ENCODE data around the gene RPS19. TPM values are rescaled to one million over a fixed set of nuclear protein-coding genes. Genes with fewer than 3 reads are reported as not detected.

Gene RPS19
- total RNA-seq, 1 experiment from 2014 or later: 1,830 TPM

GRCh38 chr19:41907994-41908615 lies 48.0 kb downstream of the RPS19 start:
- no peak for DNase-seq

GRCh38 chr19:41908724-41909464 lies 48.8 kb downstream of the RPS19 start:
- H3K27ac ChIP-seq (ENCODE audit: low read length): no peak overlapping the region
- H3K4me2 ChIP-seq (ENCODE audit: low read length): no peak overlapping the region
- POLR2A ChIA-PET (ENCODE audit: unreplicated experiment): no interaction called here
- peaks cover 11% of the 10 kb centered on the region for H3K4me1 ChIP-seq (ENCODE audit: insufficient read depth, low read length)
- ATAC-seq (no peak), DNase-seq (no peak)
- intact Hi-C loops (cut with micrococcal nuclease): no loop called here
- H3F3A ChIP-seq (ENCODE audit: low read length, unreplicated experiment): no peaks in the 10 kb centered on the region
- H2AFZ ChIP-seq (ENCODE audit: low read length): no peak overlapping the region
- no TSS peak for BruUV-seq (replicated peaks)
- no peak for TF ChIP-seq EZH2 (IDR thresholded peaks at IDR 0.05; ENCODE audit: low read length, unreplicated experiment)
- TF ChIP-seq EZH2phosphoT487 (IDR thresholded peaks at IDR 0.05; ENCODE audit: borderline replicate concordance, low read length): no peak
- TF ChIP-seq CTCF (conservative IDR thresholded peaks at IDR 0.05; ENCODE audit: low read depth, low read length): no peak
- no peaks in the 10 kb centered on the region for H4K20me1 ChIP-seq (ENCODE audit: low read length)
- H3K9me3 ChIP-seq (ENCODE audit: low read length): no peaks in the 10 kb centered on the region
- peaks cover 7% of the 10 kb centered on the region; the same call in 1 of the 2 replicates for H3K36me3 ChIP-seq (ENCODE audit: low read depth, low read length)
- no peaks in the 10 kb centered on the region for H3K79me2 ChIP-seq (ENCODE audit: low read length)
- H3K27me3 ChIP-seq (ENCODE audit: low read length): peaks cover 18% of the 10 kb centered on the region
- H3K9me2 ChIP-seq (replicated peaks; ENCODE audit: low read length): no peaks in the 10 kb centered on the region
- H3K9ac ChIP-seq (ENCODE audit: low read length): no peak overlapping the region
- no peak overlapping the region for H3K4me3 ChIP-seq (ENCODE audit: low read length)
- CTCF ChIA-PET: no interaction called here

More at GRCh38 chr19:41907994-41908615, 48.0 kb downstream of the RPS19 start:
- TF ChIP-seq CTCF (conservative IDR thresholded peaks at IDR 0.05; ENCODE audit: low read depth, low read length) (no peak), EZH2phosphoT487 (IDR thresholded peaks at IDR 0.05; ENCODE audit: borderline replicate concordance, low read length) (no peak), EZH2 (IDR thresholded peaks at IDR 0.05; ENCODE audit: low read length, unreplicated experiment) (no peak)
- intact Hi-C loops (cut with micrococcal nuclease): no loop called here
- Histone ChIP-seq H3K9me3 (ENCODE audit: low read length) (no peaks in the 10 kb centered on the region), H3K4me2 (ENCODE audit: low read length) (no peak overlapping the region), H3K9me2 (replicated peaks; ENCODE audit: low read length) (no peaks in the 10 kb centered on the region), H3K36me3 (ENCODE audit: low read depth, low read length) (peaks cover 12% of the 10 kb centered on the region; the same call in 1 of the 2 replicates), H3K4me1 (ENCODE audit: insufficient read depth, low read length) (peaks cover 18% of the 10 kb centered on the region), H3F3A (ENCODE audit: low read length, unreplicated experiment) (no peaks in the 10 kb centered on the region), H3K4me3 (ENCODE audit: low read length) (no peak overlapping the region), H4K20me1 (ENCODE audit: low read length) (no peaks in the 10 kb centered on the region), H3K27ac (ENCODE audit: low read length) (no peak overlapping the region), H2AFZ (ENCODE audit: low read length) (no peak overlapping the region), H3K27me3 (ENCODE audit: low read length) (peaks cover 11% of the 10 kb centered on the region), H3K79me2 (ENCODE audit: low read length) (no peaks in the 10 kb centered on the region), H3K9ac (ENCODE audit: low read length) (no peak overlapping the region)
- CTCF ChIA-PET: no interaction called here
- BruUV-seq (replicated peaks): no TSS peak
- ATAC-seq: no peak
- POLR2A ChIA-PET (ENCODE audit: unreplicated experiment): no interaction called here

- Histone ChIP-seq H3K4me1 (ENCODE audit: insufficient read depth, low read length) (peaks cover 3% of the 10 kb centered on the region), H3K27ac (ENCODE audit: low read length) (no peak overlapping the region), H3K79me2 (ENCODE audit: low read length) (no peaks in the 10 kb centered on the region), H3F3A (ENCODE audit: low read length, unreplicated experiment) (no peaks in the 10 kb centered on the region), H3K4me2 (ENCODE audit: low read length) (no peak overlapping the region), H3K4me3 (ENCODE audit: low read length) (no peak overlapping the region), H3K9me2 (replicated peaks; ENCODE audit: low read length) (no peaks in the 10 kb centered on the region), H4K20me1 (ENCODE audit: low read length) (no peaks in the 10 kb centered on the region), H3K36me3 (ENCODE audit: low read depth, low read length) (peaks cover 7% of the 10 kb centered on the region; the same call in 1 of the 2 replicates), H3K9ac (ENCODE audit: low read length) (no peak overlapping the region), H3K27me3 (ENCODE audit: low read length) (peaks cover 22% of the 10 kb centered on the region), H2AFZ (ENCODE audit: low read length) (no peak overlapping the region), H3K9me3 (ENCODE audit: low read length) (no peaks in the 10 kb centered on the region)
- ATAC-seq (peak; percentile 6; the same call in 1 of the 2 replicates), DNase-seq (no peak)
- BruUV-seq (replicated peaks): no TSS peak
- ChIA-PET CTCF (no interaction called here), POLR2A (ENCODE audit: unreplicated experiment) (no interaction called here)
- TF ChIP-seq EZH2 (IDR thresholded peaks at IDR 0.05; ENCODE audit: low read length, unreplicated experiment): no peak
- TF ChIP-seq CTCF (conservative IDR thresholded peaks at IDR 0.05; ENCODE audit: low read depth, low read length): no peak
- no peak for TF ChIP-seq EZH2phosphoT487 (IDR thresholded peaks at IDR 0.05; ENCODE audit: borderline replicate concordance, low read length)
- intact Hi-C loops (cut with micrococcal nuclease): no loop called here
These were observed 49.7 kb downstream of the RPS19 start for GRCh38 chr19:41909706-41910105.

All from PC-3 (cell line).